CD4-positive, alpha-beta T cell treated with Interleukin-21 for 1 hour (primary cell): Measurements from ENCODE around the gene DSP.

Experiments
- DNase-seq: peaks from one replicate; pipeline ENCODE4 v3.0.0-alpha.2; 2020

The DSP gene

GRCh38 chr6:7535498-7535897, 6.0 kb upstream of the DSP start:
- DNase-seq: no peak

GRCh38 chr6:7537565-7538174, 3.8 kb upstream of the DSP start:
- DNase-seq: no peak

- no peak for DNase-seq
Observed at GRCh38 chr6:7538484-7538883, 3.0 kb upstream of the DSP start.

GRCh38 chr6:7540595-7540994, 876 bp upstream of the DSP start:
- DNase-seq: no peak

- no peak for DNase-seq
Observed at GRCh38 chr6:7542065-7542873, 798 bp downstream of the DSP start.

- no peak for DNase-seq
Observed at GRCh38 chr6:7542874-7543624, 1.6 kb downstream of the DSP start.

- no peak for DNase-seq
Observed at GRCh38 chr6:7543789-7544424, 2.4 kb downstream of the DSP start.

GRCh38 chr6:7544597-7544996, 3.1 kb downstream of the DSP start:
- no peak for DNase-seq

GRCh38 chr6:7545316-7546019, 4.0 kb downstream of the DSP start:
- DNase-seq: no peak

GRCh38 chr6:7546020-7546369, 4.5 kb downstream of the DSP start:
- no peak for DNase-seq

- no peak for DNase-seq
Observed at GRCh38 chr6:7546383-7546782, 4.9 kb downstream of the DSP start.

- DNase-seq: no peak
Observed at GRCh38 chr6:7546896-7547295, 5.4 kb downstream of the DSP start.

- no peak for DNase-seq
Observed at GRCh38 chr6:7547315-7547714, 5.8 kb downstream of the DSP start.

GRCh38 chr6:7550433-7550801, 8.9 kb downstream of the DSP start:
- no peak for DNase-seq

GRCh38 chr6:7554533-7555275, 13.2 kb downstream of the DSP start:
- DNase-seq: no peak

- DNase-seq: no peak
Observed at GRCh38 chr6:7555671-7556070, 14.2 kb downstream of the DSP start.

GRCh38 chr6:7556394-7557106, 15.1 kb downstream of the DSP start:
- DNase-seq: no peak

GRCh38 chr6:7557652-7558051, 16.2 kb downstream of the DSP start:
- no peak for DNase-seq

- DNase-seq: no peak
Observed at GRCh38 chr6:7558781-7559180, 17.3 kb downstream of the DSP start.

- no peak for DNase-seq
Observed at GRCh38 chr6:7559196-7559595, 17.7 kb downstream of the DSP start.

- DNase-seq: no peak
Observed at GRCh38 chr6:7559651-7560385, 18.3 kb downstream of the DSP start.
